Stimulated activated CD8-positive, alpha-beta memory T cell treated with anti-CD3 and anti-CD28 coated beads, Interleukin-15, amount 100 ng/mL, for 4 hours (primary cell): ENCODE results near the gene SERINC5.
"Not testable (repeated sequence)": the region's sequence is repeated elsewhere in the genome, so short reads cannot be mapped to it uniquely, and the experiment has no call there.

ENCODE experiments used
- DNase-seq, 2 donors: peaks; one replicate each; pipeline ENCODE4 v3.0.0-alpha.2; 2020; ENCODE audit warnings: low read depth in 2 of 2

Gene SERINC5

DNA sequence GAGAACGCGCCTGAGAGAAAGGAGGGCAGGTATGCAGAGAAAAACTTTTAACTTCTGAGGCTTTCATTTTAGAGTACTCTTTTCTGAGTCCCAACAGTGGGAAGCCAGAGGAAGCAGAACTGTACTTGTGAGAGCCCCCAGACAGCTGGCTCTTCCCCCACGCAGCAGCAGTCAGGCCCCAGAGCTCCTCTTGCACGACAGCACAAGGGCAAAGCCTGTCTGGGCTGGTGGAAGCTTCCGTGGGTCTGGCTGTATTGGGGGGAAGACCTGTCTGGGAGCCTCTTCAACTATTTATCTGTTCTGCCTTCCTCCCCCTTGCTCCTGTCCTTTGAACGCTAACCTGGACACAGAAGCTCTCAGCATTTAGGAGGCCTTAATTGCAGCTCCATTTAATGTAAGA is 152.5 kb downstream of the SERINC5 start:
- DNase-seq: no peak

DNA sequence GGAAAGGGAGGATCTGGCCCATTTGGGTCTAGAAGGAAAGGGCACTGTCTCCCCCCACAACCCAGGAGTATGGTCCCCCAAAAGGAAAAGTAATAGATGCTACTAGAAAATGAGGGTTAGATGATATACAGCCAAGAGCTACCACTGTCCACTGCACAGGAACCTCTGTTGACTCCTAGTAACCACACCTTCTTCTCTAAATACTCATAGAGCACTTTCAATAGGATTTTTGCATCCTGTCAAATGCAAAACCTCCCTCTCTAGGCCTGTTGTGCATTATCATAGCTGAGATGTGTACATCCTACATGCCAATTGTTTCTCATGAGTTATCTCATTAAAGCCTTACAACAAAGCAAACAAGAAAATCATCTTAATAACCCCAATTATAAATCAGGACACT is 153.9 kb downstream of the SERINC5 start:
- no peak for DNase-seq

DNA sequence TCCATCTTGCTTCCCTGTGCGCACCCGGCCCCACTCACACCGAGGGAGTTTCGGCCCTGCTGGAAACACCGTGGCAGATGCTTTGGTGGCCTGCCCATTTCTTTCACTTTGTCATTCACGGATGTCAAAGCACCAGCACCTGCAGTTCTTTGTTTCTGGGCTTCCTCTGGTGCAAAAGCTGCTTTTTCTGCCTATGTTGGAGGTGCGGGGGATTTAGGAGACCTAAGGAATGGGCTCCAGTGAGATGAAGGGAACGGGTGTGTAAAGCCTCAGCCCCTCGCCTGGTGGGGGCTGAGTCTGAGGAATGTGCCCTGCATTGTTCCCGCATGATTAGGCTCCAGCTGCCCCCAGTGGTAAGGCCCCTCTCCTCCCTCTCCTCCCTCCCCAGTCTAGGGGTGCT is 158.4 kb downstream of the SERINC5 start:
- DNase-seq: no peak

DNA sequence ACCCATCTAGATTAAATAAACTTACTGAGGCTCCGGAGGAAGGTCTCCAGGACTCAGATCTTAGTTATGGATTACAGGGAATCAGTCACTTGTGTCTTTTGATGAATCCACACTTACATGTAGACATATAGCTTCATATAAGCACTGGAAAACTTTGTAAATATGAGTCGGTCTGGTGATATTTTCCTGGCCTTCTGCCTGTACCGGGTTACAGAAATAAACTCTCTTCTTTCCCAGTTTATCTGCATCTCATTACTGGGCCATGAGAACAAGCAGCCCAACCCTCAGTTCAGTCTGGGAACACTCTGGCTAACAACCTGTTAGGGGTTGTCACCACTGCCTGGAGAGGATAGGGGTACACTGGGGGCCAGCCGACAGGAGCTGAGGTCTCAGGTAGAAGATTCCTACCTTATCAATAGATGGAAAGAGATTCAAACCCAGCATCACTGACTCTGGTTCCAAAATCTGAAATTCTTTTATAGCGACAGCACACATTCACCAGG is 161.6 kb downstream of the SERINC5 start:
- no peak for DNase-seq

DNA sequence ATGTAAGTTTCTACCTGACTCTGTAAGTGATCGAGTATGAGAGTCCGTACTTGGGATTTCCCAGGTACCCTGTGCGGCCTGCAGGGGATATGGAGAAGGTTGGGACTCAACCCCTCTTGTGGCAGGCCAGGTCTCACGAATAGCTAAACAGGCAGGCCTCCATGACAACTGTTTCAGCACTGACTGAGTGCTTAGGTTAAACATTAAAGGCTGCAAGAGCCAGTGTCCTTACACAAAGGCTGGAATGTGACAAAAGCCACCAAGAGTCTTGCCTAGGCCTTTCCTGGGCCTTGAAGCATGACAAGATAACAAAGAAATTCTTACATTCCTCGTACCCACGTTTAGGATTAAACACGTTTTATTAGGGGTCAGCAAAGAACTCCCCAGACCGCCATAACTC is 162.1 kb downstream of the SERINC5 start:
- no peak for DNase-seq

DNA sequence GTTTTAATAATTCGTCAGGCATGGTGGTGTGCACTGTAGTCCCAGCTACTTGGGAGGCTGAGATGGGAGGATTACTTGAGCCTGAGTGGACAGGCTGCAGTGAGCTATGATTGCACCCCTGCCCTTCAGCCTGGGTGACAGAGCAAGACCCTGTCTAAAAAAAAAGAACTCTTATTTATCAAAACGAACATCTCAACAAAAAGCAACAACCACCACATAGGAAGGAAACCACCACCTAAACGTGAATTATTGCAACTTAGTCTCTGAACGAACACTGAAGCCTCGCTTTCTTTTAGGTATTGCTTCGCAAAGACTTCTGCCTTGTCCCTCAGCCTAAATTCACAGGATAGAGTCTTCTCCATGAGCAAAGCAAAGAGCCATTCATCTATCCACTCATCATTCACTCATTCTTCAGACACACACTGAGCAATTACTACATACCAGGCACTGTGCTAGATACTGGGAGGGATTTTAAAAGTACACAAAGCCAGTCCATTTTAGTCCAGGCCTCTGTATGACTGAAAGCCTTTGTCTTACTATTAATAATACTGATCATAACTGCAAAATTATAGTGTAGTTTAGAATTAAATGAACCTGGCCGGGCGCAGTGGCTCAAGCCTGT is 163.3 kb downstream of the SERINC5 start:
- no peak for DNase-seq

DNA sequence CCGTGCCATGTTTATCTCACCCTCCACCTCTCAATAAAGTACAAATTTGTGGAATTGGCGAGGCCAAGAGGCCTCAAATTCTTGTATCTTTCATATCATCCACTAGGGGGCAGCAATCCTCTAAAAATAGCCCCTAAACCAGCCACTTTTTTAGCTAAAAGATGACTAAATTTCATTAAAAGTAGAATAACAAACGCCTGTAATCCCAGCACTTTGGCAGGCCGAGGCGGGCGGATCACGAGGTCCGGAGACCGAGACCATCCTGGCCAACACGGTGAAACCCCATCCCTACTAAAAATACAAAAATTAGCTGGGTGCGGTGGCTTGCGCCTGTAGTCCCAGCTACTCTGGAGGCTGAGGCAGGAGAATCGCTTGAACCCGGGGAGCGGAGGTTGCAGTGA is 164.1 kb downstream of the SERINC5 start:
- DNase-seq: not testable (repeated sequence)

DNA sequence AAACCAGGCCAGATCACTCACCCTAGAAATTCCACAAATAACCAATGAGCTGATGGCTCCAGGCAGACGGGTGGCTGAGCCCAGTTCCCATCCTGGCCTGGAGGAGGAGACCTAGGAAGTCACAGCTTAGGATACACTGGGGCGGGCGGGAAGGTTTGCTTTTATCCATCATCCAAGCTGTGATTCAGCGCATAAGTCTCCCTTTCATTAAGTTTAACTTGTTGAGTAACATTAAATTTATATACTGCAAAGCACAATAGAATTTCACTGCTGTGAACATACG is 165.0 kb downstream of the SERINC5 start:
- no peak for DNase-seq

DNA sequence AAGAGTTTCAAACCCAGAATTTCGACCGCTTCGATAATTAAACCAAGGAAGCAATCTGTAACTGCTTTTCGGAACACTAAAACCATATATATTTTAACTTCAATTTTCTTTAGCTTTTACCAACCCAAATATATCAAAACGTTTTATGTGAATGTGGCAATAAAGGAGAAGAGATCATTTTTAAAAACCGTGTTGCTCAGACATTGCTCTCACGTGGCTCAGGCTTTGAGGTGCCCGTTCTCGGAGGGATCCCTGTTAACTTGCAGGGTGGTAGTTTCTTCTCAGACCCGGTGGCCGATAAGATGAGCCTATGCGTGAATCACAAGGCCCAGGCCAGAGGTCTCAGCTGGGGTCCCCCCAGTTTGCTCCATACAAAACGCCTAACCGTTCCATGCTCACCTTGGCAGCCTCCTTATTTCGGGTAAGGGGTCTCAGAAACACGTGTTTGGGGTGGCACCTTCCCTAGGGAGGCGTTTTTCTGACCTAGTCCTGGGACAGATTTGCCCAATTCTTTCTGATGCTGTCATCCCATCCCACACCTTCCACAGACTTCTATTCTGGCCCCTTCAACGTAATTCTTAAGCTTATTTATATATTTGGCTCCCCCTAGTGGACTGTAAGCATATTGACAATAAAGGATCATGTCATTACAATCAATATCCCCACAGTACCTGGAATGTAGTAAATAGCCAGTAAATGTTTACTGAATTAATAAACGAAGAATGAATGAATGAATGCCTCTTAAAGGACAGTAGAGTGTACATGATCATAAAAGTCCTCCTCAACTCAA is 172.6 kb downstream of the SERINC5 start:
- DNase-seq: no peak

DNA sequence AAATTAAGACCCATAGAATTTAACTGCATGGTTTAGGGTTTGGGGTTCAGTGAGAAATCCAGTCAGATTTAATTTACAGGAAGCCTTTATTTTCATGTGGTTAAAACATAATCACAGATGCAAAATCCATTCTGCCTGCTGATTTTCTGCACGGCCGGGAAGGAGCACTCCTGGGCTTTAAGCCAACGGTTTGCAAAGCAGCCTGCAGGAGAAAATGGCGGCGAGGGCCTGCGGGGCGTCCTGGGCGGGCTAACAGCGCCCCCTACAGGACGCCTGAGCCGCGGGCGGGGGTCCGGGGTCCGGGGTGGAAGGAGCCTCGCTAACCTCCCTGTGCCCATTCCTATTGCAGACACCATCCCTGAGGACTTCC is 173.1 kb downstream of the SERINC5 start:
- DNase-seq: no peak

DNA sequence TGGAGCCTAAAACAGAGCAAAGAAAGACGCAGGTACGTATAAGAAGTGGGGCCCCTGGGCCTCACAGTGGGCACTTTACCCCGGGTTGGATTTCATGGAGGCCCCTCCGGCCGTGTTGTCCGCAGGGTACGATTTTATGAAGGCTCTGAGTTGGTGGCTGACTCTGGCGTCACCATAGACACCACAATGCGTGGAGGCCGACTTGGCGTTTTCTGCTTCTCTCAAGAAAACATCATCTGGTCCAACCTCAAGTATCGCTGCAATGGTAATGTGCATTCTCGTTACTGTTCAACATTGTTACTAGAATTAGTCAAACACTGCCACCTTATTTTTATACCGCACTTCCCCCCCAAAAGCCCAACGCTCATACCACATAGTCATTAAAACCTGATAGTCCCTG is 173.6 kb downstream of the SERINC5 start:
- no peak for DNase-seq

DNA sequence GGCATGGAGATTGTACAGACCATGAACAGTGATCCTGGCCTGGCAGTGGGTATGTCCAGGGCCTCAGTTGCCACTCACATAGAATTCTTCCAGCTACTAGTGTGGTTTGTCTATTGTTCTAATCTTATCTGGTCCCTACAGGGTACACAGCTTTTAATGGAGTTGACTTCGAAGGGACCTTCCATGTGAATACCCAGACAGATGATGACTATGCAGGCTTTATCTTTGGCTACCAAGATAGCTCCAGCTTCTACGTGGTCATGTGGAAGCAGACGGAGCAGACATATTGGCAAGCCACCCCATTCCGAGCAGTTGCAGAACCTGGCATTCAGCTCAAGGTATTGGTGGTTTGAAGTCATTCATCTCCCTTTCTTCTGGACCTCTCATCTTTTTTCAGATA is 176.9 kb downstream of the SERINC5 start:
- no peak for DNase-seq

DNA sequence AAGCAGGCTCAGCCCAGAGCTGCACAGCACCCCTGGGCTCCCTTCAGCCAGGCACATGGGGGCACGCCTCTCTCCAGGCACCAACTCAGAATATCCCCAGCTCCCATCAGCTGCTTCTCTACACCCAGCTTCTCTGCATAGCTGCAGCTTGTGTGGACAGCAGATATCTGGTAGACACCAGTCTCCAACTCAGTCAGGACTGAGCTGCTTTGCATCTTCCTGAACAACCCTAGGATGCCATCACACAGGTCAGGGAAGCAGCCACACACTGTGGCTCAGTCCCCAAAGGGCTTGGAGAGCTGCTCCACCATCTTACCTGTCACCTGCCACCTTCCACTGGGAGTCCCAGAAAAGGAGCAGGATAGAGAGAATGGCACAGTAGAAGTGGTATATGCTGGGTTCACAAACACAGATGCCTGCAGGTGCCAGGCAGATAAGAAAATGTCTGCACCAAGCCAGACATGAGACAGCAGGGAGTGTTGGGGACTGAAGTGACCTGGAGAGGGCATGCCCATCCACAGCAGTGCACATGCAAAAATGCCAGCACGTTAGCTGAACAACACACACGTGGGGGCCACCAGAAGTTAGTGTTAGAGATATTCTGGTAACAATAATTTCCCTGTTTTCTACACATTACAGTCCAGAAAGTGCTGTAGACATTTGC is 178.7 kb downstream of the SERINC5 start:
- DNase-seq: no peak

DNA sequence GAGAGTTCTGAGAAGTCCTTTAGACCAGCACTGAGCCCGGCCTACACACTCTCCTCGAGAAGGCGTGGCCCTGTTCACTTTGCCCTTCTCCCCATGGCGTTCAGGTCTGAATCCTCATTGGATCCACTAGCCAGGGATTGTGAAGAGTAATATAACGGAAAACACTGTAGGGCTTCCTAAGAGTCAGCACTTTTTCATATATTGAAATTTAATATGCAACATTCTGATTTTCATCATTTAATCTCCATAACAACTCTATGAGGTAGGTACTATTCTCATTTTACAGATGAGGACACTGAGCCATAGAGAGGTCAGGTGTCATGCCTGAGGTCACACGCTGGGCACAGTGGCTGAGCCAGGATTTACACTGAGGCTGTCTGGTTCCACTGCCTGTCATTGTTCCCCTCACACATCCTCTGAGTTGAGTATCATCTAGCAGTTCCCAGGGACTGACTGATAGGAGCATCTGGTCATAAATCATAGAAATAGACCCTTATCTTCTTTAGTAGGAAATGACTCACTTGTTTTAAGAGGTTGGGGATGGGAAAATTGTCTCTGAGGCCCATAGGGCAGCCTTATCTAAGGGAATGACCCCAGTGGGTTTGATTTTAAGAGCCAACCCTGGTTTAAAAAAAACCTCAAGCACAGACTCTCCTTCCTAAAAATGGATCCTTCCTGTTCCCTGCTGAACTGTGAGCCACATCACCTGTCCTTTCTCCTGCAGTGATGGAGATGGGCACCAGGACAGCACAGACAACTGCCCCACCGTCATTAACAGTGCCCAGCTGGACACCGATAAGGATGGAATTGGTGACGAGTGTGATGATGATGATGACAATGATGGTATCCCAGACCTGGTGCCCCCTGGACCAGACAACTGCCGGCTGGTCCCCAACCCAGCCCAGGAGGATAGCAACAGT is 179.5 kb downstream of the SERINC5 start:
- DNase-seq: no peak

DNA sequence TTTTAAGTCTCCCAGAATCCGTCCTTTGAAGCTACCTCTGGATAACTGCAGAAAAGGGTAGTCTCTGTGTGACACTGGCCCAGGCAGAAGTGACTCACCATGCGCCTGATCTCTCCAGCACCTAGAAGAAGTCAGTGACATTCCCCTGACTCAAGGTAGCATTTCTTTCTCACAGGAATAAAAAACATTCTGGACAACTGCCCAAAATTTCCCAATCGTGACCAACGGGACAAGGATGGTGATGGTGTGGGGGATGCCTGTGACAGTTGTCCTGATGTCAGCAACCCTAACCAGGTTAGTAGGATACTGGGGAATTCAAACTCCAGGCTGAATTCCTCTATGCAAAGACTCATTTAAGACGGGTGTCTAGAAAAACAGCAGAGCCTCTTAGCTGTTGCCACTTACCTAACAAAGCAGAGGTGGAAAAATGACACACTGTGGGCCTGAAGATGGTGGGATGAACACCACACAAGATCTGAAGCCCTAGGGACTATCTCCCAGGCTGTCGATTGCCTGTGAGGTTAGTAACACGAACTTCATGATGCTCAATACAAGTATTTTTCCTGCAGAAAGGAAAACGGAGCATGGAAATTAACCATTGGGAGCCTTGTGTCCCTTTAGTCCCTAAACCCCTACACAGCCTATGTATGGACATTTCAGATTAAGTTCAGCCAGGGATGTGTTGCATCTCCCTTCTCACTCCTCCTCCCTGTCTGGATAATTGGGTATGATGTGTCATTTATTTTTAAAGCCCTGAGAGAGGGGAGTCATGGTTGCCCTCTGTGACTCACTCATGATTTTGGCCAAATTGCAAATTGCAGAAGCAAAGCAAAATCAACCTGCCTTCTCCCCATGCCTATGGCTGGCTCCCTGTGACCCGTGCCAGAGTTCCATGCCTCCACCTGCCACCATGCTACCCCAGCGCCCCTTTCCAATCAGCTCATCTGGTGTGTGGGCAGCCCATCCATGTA is 183.5 kb downstream of the SERINC5 start:
- no peak for DNase-seq

DNA sequence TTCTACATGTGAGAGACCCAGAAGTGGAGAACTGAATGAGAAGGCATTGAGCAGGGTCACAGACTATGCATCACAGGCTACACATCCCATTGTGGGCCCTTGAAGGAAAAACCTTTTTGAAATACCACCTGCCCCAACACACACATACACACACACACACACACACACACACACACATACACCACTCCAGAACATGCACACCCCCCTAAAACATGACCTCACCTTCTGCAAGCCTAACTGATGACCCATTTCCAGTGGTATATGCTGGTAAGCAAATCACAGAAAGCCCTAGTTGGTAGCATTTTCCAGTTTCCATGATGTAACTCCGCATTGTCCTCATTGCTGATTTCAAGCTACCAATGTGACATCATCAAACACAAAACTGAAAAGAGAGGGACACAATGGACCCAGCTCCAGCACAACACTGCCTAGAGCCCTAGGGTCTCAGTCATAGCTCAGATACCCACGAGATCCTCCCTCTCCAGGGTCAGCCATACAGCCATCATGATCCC is 184.3 kb downstream of the SERINC5 start:
- DNase-seq: no peak

DNA sequence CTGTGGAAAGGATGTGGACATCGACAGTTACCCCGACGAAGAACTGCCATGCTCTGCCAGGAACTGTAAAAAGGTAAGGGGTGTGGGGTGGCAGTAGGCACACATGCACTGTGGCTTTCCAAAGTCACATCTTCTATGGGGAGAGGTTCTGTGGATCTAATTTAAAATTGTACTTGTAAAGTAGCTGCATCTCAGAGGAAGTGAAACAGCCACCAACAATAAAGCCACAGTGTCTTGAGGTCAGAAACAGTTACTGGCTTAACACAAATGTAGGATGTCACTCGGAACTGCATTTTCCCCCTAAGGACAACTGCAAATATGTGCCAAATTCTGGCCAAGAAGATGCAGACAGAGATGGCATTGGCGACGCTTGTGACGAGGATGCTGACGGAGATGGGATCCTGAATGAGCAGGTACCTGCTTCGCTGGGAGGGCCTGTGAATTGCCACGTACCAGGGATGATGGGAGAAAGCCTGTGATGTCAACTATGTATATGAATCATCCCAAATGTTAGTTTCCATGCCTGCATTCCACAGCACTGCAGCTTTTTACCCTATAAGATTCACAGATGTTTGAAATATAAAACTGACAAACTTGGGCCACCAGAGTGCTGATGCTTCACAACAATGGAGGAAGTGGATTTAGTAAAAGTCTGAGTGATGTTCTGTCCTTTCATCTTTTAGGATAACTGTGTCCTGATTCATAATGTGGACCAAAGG is 185.4 kb downstream of the SERINC5 start:
- no peak for DNase-seq

DNA sequence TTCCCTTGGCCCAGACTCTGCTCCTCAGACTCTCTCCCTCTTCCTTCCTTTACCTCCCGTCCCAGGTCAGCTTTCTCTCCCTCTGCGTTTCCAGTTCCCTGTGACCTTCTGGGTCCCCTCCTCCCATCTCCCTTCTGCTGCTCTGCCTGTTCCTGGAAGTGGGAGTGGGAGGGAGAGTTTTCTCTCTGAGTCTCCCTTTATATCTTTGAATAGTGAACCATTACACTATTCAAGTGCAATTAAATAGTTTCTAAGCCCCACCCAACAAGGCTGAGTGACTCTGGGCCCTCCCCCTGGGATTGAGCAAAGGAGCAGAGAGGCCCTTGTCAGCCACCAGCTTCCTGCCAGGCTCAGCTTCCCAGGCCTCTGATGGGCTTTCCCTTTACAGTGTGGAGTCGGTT is 185.9 kb downstream of the SERINC5 start:
- no peak for DNase-seq

DNA sequence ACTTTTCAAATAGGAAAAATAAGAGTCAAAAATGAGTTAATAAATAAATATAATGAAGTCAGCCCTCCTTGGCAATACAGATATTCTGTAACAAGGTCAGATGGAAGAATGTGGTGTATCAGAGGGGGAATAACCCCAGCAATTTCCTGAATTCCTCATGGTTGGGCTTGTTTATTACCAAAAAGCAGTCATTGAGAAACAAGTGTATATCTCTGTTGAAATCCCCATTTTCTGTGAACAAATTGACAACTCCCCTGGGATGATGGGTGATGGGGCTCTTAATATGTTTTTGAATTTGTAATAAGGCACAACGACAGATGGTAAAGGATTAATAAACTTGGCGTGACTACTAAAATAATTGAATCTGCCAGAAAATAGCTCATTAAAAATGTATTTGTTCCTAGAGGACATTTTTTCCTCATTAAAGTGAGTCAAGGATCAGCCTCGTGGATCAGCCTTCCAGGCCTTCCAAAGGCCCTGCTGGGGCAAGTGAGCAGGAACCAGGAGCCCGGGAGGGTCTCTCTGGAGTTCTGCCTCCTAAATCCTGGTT is 186.5 kb downstream of the SERINC5 start:
- no peak for DNase-seq

DNA sequence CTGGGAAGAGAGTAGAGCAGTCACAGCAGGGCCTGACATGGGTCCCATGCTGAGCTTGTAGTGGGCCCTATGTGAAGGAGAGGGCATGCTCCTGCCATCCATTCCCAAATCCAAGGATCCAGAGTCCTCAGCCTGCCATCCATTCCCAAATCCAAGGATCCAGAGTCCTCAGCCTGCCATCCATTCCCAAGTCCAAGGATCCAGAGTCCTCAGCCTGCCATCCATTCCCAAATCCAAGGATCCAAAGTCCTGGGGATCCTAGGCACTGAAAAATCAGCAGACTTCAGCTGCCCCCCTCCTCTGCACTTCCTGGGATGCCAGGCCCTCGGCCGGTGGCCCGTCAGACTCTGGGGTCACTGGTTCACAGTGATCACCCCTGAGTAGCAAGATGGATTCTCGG is 187.1 kb downstream of the SERINC5 start:
- DNase-seq: no peak
